HepG2 (cell line): ENCODE results near the gene OR1F1. TPM values are rescaled to one million over a fixed set of nuclear protein-coding genes. Genes with fewer than 3 reads are reported as not detected.

Experiments used
- ADNP ChIP-seq: sonication (generic); formaldehyde crosslinking; IDR thresholded peaks from 2 replicates; pipeline ENCODE4 v1.4.0; 2020; ENCODE audit warnings: missing genetic modification reagents
- HDAC2 ChIP-seq: sonication (generic); formaldehyde crosslinking; IDR thresholded peaks from 2 replicates; pipeline ENCODE4 v1.4.0; 2020; ENCODE audit warnings: missing genetic modification reagents
- HMGA1 ChIP-seq: sonication (generic); formaldehyde crosslinking; conservative IDR thresholded peaks from 2 replicates; pipeline ENCODE4 v1.4.0; 2020; ENCODE audit warnings: missing genetic modification reagents
- HOMEZ ChIP-seq: IDR thresholded peaks from 2 replicates; pipeline ENCODE4 v1.6.1; 2016; ENCODE audit warnings: low read depth
- RFXAP ChIP-seq: sonication (generic); formaldehyde crosslinking; IDR thresholded peaks from 2 replicates; pipeline ENCODE4 v1.4.0; 2020; ENCODE audit warnings: missing genetic modification reagents, borderline replicate concordance
- SAP130 ChIP-seq: IDR thresholded peaks from 2 replicates; pipeline ENCODE4 v1.6.1; 2016; ENCODE audit warnings: low read depth
- SPEN ChIP-seq: sonication (generic); formaldehyde crosslinking; IDR thresholded peaks from 2 replicates; pipeline ENCODE4 v1.5.1; 2020; ENCODE audit warnings: low read depth, mild to moderate bottlenecking, missing genetic modification reagents
- TFE3 ChIP-seq: IDR thresholded peaks from 2 replicates; pipeline ENCODE4 v1.6.1; 2016
- WIZ ChIP-seq: sonication (generic); formaldehyde crosslinking; IDR thresholded peaks from 2 replicates; pipeline ENCODE4 v1.5.1; 2020; ENCODE audit warnings: mild to moderate bottlenecking, missing genetic modification reagents
- ZBTB40 ChIP-seq, 2 experiments: fragments of 450-650 bp in 1 of 2; sonication (generic) in 1 of 2; formaldehyde crosslinking in 1 of 2; IDR thresholded peaks; 2 replicates each; pipeline versions ENCODE4 v1.6.1 to v1.8.0; 2016 to 2022; ENCODE audit warnings: antibody characterized with exemption in 1 of 2, mild to moderate bottlenecking in 1 of 2, missing genetic modification reagents in 1 of 2
- ZMYM3 ChIP-seq: sonication (generic); formaldehyde crosslinking; IDR thresholded peaks from 2 replicates; pipeline ENCODE4 v1.5.1; 2020; ENCODE audit warnings: mild to moderate bottlenecking, missing genetic modification reagents
- ZNF10 ChIP-seq: sonication (generic); formaldehyde crosslinking; IDR thresholded peaks from 2 replicates; pipeline ENCODE4 v1.4.0; 2020; ENCODE audit warnings: mild to moderate bottlenecking, low read depth, missing genetic modification reagents, borderline replicate concordance
- ZNF446 ChIP-seq: sonication (generic); formaldehyde crosslinking; IDR thresholded peaks from 2 replicates; pipeline ENCODE4 v1.5.0; 2020; ENCODE audit warnings: mild to moderate bottlenecking, missing genetic modification reagents
- ZNF678 ChIP-seq: sonication (generic); formaldehyde crosslinking; IDR thresholded peaks from 2 replicates; pipeline ENCODE4 v1.4.0; 2020; ENCODE audit warnings: mild to moderate bottlenecking, missing genetic modification reagents
- ZNF709 ChIP-seq: sonication (generic); formaldehyde crosslinking; IDR thresholded peaks from 2 replicates; pipeline ENCODE4 v1.5.0; 2020; ENCODE audit warnings: mild to moderate bottlenecking, missing genetic modification reagents
- ZNF816 ChIP-seq: sonication (generic); formaldehyde crosslinking; IDR thresholded peaks from 2 replicates; pipeline ENCODE4 v1.8.0; 2022; ENCODE audit warnings: missing genetic modification reagents, mild to moderate bottlenecking, borderline replicate concordance
- polyA plus RNA-seq, 8 experiments: library from polyadenylated mRNA; depleted of rRNA in 3 of 8; stranded (reverse) in 7 of 8; unstranded in 1 of 8; fragments of >200 nt; fragmentation: Illumina TruSeq in 4 of 8; extraction: Trizol in 4 of 8; gene quantifications; 2 replicates each; pipeline versions ENCODE4 v1.2.1 to v1.2.3, GENCODE V29; 2011 to 2016; ENCODE audit warnings: low read depth in 4 of 8, missing spikeins in 1 of 8, mixed read lengths in 1 of 8; ENCODE audit not compliant: insufficient read depth in 1 of 8
- total RNA-seq, 5 experiments: library from RNA; depleted of rRNA; stranded (reverse); fragments of >200 nt; fragmentation: Illumina TruSeq; extraction: Trizol; gene quantifications; 2 replicates each; pipeline ENCODE4 v1.2.3, GENCODE V29; 2016; ENCODE audit warnings: low read depth in 1 of 5

The OR1F1 gene
- total and polyA plus RNA-seq, 2 of the 13 experiments (the other 11 are each of a cell fraction or from before 2014, with no cell fraction given), result 0.90 TPM; not detected in 1

- TF ChIP-seq ZBTB40 (IDR thresholded peaks at IDR 0.05) (no peak), ZBTB40 (CRISPR knock-in tag; IDR thresholded peaks at IDR 0.05) (no peak), ADNP (CRISPR knock-in tag) (no peak), WIZ (CRISPR knock-in tag) (no peak), SPEN (CRISPR knock-in tag) (peak; percentile 30; the same call in 1 of the 2 replicates), HOMEZ (CRISPR knock-in tag) (peak; percentile 27; the same call in 1 of the 2 replicates), ZNF709 (CRISPR knock-in tag) (no peak), ZNF816 (CRISPR knock-in tag) (no peak), HDAC2 (CRISPR knock-in tag) (peak; percentile 26; the same call in 1 of the 2 replicates), SAP130 (CRISPR knock-in tag) (0 out of 2 replicates have a peak, but pooled peaks have one; percentile 17), HMGA1 (CRISPR knock-in tag) (no peak), RFXAP (CRISPR knock-in tag) (no peak), TFE3 (no peak), ZMYM3 (CRISPR knock-in tag) (peak; percentile 72), ZNF446 (CRISPR knock-in tag) (no peak), ZNF678 (CRISPR knock-in tag) (no peak), ZNF10 (no peak)
These were observed 32.8 kb downstream of the OR1F1 start (continued) for GRCh38 chr16:3220839-3221238.
